ENCODE data around the gene MTG2. TPM values are rescaled to one million over a fixed set of nuclear protein-coding genes. Genes with fewer than 3 reads are reported as not detected.
A peak's percentile ranks its signal among the peaks of the same experiment; 100 is the strongest.

The MTG2 gene
- total and polyA plus RNA-seq, 2 of the 13 experiments (the other 11 are each of a cell fraction or from before 2014, with no cell fraction given): 20.4 to 37.8 TPM

GRCh38 chr20:62137478-62138203 lies 45.2 kb upstream of the MTG2 start (continued):
- TF ChIP-seq ATF5 (CRISPR knock-in tag; IDR thresholded peaks at IDR 0.05; ENCODE audit: low read depth) (no peak), HNRNPUL1 (IDR thresholded peaks at IDR 0.05; ENCODE audit: low read depth, low read length) (no peak), ZNF841 (CRISPR knock-in tag; IDR thresholded peaks at IDR 0.05; ENCODE audit: borderline replicate concordance) (no peak), ZNF781 (CRISPR knock-in tag; IDR thresholded peaks at IDR 0.05; ENCODE audit: borderline replicate concordance, not compliant biosample characterization) (no peak), HNF1B (CRISPR knock-in tag; IDR thresholded peaks at IDR 0.05) (no peak), ZNF318 (CRISPR knock-in tag; IDR thresholded peaks at IDR 0.05) (no peak), ZNF710 (CRISPR knock-in tag; IDR thresholded peaks at IDR 0.05; ENCODE audit: borderline replicate concordance) (no peak), ZSCAN20 (CRISPR knock-in tag; IDR thresholded peaks at IDR 0.05; ENCODE audit: borderline replicate concordance) (no peak), MED8 (CRISPR knock-in tag; IDR thresholded peaks at IDR 0.05; ENCODE audit: insufficient replicate concordance) (peak; percentile 5), SAFB2 (CRISPR knock-in tag; IDR thresholded peaks at IDR 0.05; ENCODE audit: borderline replicate concordance, low read depth) (no peak), ZFP91 (CRISPR knock-in tag; IDR thresholded peaks at IDR 0.05; ENCODE audit: borderline replicate concordance) (peak; percentile 14; the same call in 1 of the 2 replicates), U2AF2 (IDR thresholded peaks at IDR 0.05; ENCODE audit: low read depth, low read length) (no peak), ZNF546 (CRISPR knock-in tag; conservative IDR thresholded peaks at IDR 0.05) (no peak)

All from HepG2 (cell line).